ENCODE results near the gene ELL.

ELL gene

GRCh38 chr19:18396471-18397241 lies 125.2 kb downstream of the ELL start:
- no peak overlapping the region for H3K4me3 ChIP-seq (ENCODE audit: control insufficient read depth, low read depth, low read length)
- no peak for TF ChIP-seq CTCF (conservative IDR thresholded peaks at IDR 0.05; ENCODE audit: control insufficient read depth, insufficient read depth, low read depth, low read length)
- no peak for DNase-seq (ENCODE audit: low read depth)

- no peak for TF ChIP-seq CTCF (conservative IDR thresholded peaks at IDR 0.05; ENCODE audit: control insufficient read depth, insufficient read depth, low read depth, low read length)
- no peak overlapping the region for H3K4me3 ChIP-seq (ENCODE audit: control insufficient read depth, low read depth, low read length)
- no peak for DNase-seq (ENCODE audit: low read depth)
Observed at GRCh38 chr19:18393836-18394235, 128.0 kb downstream of the ELL start.

- TF ChIP-seq CTCF (conservative IDR thresholded peaks at IDR 0.05; ENCODE audit: control insufficient read depth, insufficient read depth, low read depth, low read length) = no peak
- no peak for DNase-seq (ENCODE audit: low read depth)
- no peak overlapping the region for H3K4me3 ChIP-seq (ENCODE audit: control insufficient read depth, low read depth, low read length)
Observed at GRCh38 chr19:18392926-18393325, 128.9 kb downstream of the ELL start.
